AG09309 (cell line): ENCODE measurements around the gene NANOGP8.

Experiments
- DNase-seq: peaks from one replicate; pipeline ENCODE4 v3.0.0-alpha.2; 2010; ENCODE audit warnings: low read depth
- H3K4me3 ChIP-seq: 2 replicates; pipeline ENCODE4 v1.5.1; 2011; ENCODE audit warnings: mild to moderate bottlenecking, low read depth, low read length, moderate library complexity; ENCODE audit not compliant: control insufficient read depth
- CTCF ChIP-seq: IDR thresholded peaks from 2 replicates; pipeline ENCODE4 v1.5.1; 2011; ENCODE audit warnings: mild to moderate bottlenecking, low read depth, low read length, inconsistent platforms; ENCODE audit not compliant: insufficient read depth, control insufficient read depth; ENCODE audit errors: missing control alignments

The NANOGP8 gene

DNA sequence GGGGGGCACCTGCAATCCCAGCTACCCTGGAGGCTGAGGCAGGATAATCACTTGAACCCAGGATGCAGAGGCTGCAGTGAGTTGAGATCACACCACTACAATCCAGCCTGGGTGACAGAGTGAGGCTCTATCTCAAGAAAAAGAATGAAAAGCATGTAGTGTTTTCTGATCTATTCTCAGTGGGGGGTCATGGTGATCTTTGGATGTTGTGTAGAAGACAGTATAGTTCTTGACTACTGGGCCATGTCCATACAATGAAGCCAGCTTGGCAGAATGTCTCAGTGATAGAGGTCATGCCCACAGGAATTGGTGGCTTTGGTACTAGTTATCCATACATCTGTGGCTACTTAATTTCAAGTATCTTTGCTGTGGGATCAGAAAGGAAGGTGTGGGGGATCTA is 26.8 kb upstream of the NANOGP8 start:
- no peak for TF ChIP-seq CTCF
- no peak for DNase-seq
- no peak overlapping the region for H3K4me3 ChIP-seq

DNA sequence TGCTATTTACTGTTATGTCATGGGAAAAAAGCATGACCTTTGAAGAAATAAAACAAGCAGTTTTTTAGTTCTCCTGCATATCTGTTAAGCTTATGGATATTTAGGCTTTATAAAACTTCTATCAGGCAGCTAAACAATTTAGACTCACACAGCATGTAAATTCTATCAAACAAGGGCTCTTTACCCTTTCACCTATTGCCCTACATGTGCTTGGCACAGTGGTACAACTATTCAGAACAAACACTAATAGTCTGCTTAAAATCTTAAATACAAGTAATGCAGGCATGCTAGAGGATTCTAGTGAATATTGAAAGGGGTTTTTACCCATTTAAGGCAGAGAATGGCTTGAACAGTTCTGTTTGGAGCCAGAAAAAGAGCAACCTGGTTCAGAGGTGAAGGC is 23.4 kb upstream of the NANOGP8 start:
- H3K4me3 ChIP-seq, result no peak overlapping the region
- no peak for TF ChIP-seq CTCF
- no peak for DNase-seq

DNA sequence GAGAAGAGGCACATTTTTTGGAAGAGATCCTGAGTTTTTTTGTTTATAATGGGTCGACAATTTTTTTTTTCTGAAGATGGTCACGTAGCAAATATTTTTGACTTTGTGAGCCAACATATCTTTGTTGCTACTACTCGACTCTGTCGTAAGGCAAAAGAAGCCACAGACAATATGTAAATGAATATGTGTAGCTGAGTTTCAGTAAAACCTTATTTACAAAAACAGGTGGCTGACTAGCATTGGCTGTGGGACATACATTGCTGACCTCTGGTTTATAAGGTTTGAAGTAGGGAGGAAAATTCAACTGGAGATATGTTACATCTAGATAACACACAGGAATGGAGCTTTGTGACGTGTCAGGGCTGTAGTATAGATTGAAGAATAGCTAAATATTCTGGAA is 22.5 kb upstream of the NANOGP8 start:
- H3K4me3 ChIP-seq, result no peak overlapping the region
- no peak for TF ChIP-seq CTCF
- no peak for DNase-seq

GRCh38 chr15:35107122-35107521 is 22.0 kb upstream of the NANOGP8 start:
- no peak for TF ChIP-seq CTCF
- no peak for DNase-seq
- H3K4me3 ChIP-seq, result no peak overlapping the region

DNA sequence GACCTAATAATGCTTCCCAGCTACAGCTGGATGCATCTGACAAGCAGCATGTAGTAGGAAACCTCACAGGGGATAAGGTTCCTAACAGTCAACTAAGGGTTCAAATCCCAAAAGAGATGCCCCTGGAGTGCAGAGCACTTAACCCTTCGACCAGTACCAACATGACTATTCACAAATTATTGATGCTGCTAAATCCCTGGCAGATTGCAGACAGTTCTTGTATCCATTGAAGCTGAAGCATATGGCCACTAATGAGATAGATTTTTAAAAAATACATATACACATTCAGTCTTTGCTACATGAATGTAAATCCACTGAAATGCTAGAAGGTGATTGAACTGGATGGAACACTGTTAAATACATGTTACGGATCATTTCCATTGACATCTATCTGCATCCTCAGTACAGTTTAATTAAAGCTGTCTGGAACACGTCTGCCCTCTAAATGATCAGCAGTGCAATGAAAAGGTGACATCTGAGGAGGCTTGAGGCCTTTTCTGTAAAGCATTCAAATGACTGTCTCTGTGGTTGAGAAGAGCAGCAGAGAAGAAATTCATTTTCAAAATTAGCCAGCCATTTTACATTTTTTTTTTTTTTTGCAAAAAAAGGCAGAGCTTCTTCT is 19.5 kb upstream of the NANOGP8 start:
- DNase-seq, result no peak

DNA sequence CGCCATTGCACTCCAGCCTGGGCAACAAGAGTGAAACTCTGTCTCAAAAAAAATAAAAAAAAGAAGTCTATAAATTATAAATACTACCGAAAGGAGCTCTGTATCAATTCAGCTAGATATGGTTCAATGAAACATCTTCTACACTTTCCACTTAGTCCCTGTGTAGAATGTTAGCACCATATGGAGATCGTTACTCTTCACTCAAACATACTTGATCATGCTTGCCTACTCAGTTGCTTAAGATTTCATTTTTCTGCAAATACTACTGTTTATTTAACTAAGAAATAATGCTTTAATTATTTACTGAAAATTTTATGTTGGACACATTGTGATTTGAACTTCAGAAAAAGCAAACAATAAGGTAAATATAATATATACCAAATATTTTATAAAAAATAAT is 17.1 kb upstream of the NANOGP8 start:
- no peak for DNase-seq

More for the DNA sequence above, 19.5 kb upstream of the NANOGP8 start:
- H3K4me3 ChIP-seq, result no peak overlapping the region
- TF ChIP-seq CTCF, result no peak

More for the DNA sequence above, 17.1 kb upstream of the NANOGP8 start:
- no peak for TF ChIP-seq CTCF
- no peak overlapping the region for H3K4me3 ChIP-seq
